ENCODE results near the gene BMP10.

The BMP10 gene

DNA sequence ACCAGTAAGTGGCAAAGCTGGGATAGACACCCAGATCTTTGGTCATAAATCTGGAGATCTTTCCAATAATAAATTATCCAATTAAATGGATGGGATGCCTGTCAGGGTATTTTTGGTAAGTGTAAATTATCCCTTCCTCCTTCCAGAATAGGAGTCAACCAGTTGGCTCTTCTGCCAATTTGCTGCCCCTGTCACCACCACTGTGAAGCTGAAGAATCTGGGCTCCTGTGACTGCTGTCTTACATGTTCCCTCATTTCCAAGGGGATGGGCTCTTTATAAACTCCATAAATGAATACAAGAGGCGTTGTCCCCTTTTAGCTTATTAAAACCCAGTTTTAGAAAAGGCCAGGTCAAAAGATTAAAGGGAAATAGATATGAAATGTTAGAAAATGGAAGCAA, 17.8 kb upstream of the BMP10 start:
- H3K36me3 ChIP-seq (ENCODE audit: insufficient read depth, low read length) = no peaks in the 10 kb centered on the region
- no peak overlapping the region for H3K4me3 ChIP-seq (ENCODE audit: low read depth in 1 of 2, low read length in 2 of 2)
- no peaks in the 10 kb centered on the region for H3K27me3 ChIP-seq (ENCODE audit: control insufficient read depth in 1 of 2, insufficient read depth in 2 of 2, low read length in 2 of 2)
- H3K4me1 ChIP-seq (ENCODE audit: insufficient read depth, low read length) = no peaks in the 10 kb centered on the region
- H3K27ac ChIP-seq (ENCODE audit: low read depth, low read length) = no peak overlapping the region
- no peaks in the 10 kb centered on the region for H3K9me3 ChIP-seq (ENCODE audit: low read length)
- no peak overlapping the region for H3K9ac ChIP-seq (ENCODE audit: low read length)

DNA sequence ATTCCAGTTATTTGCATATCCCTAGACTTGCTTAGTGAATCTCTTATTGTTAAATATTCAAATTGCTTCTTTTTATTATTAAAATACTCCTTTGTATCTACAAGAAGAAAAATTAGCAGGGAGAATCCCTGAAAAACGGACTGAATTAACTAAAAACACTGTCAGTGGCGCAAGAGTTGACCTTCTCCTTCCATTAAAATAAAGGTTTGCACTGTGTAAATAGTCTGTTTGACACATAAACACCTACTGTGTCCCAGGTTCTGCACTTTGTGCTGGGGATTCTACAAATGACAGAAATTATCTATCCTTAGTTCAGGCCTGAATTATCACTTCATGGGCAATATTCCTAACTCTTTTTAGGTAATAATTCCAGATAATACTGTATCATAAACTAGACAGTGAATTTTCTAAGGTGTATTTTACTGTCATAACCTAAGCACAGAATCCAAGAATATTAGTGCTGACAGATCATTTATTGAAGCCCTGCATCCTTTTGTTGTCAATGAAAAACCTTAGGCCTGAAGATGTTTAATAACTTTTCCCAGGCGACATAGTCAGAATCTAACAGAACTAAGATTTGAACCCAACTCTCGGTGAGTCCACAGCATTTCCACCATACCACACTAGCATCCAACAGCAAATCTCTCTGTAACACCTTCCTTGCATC, 17.0 kb upstream of the BMP10 start:
- Histone ChIP-seq H3K4me1 (ENCODE audit: insufficient read depth, low read length) (no peaks in the 10 kb centered on the region), H3K9ac (ENCODE audit: low read length) (no peak overlapping the region), H3K36me3 (ENCODE audit: insufficient read depth, low read length) (no peaks in the 10 kb centered on the region), H3K27ac (ENCODE audit: low read depth, low read length) (no peak overlapping the region), H3K9me3 (ENCODE audit: low read length) (no peaks in the 10 kb centered on the region), H3K4me3 (ENCODE audit: low read depth in 1 of 2, low read length in 2 of 2) (no peak overlapping the region), H3K27me3 (ENCODE audit: control insufficient read depth in 1 of 2, insufficient read depth in 2 of 2, low read length in 2 of 2) (no peaks in the 10 kb centered on the region)

DNA sequence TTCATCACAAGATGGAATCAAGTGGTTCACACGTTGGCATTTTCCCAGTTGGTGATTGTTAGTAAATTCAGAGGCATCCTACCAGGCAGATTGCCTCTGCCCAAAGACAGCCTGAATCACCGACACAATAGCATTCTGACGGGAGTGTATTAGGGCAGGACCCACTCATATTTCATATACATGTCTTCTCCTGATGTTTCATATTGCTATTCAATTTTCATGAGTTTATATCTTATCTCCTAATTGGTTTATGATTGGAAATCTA, 14.5 kb upstream of the BMP10 start:
- Histone ChIP-seq H3K27me3 (ENCODE audit: control insufficient read depth in 1 of 2, insufficient read depth in 2 of 2, low read length in 2 of 2) (no peaks in the 10 kb centered on the region), H3K36me3 (ENCODE audit: insufficient read depth, low read length) (no peaks in the 10 kb centered on the region), H3K9ac (ENCODE audit: low read length) (no peak overlapping the region), H3K9me3 (ENCODE audit: low read length) (no peaks in the 10 kb centered on the region), H3K27ac (ENCODE audit: low read depth, low read length) (no peak overlapping the region), H3K4me3 (ENCODE audit: low read depth in 1 of 2, low read length in 2 of 2) (no peak overlapping the region), H3K4me1 (ENCODE audit: insufficient read depth, low read length) (no peaks in the 10 kb centered on the region)

DNA sequence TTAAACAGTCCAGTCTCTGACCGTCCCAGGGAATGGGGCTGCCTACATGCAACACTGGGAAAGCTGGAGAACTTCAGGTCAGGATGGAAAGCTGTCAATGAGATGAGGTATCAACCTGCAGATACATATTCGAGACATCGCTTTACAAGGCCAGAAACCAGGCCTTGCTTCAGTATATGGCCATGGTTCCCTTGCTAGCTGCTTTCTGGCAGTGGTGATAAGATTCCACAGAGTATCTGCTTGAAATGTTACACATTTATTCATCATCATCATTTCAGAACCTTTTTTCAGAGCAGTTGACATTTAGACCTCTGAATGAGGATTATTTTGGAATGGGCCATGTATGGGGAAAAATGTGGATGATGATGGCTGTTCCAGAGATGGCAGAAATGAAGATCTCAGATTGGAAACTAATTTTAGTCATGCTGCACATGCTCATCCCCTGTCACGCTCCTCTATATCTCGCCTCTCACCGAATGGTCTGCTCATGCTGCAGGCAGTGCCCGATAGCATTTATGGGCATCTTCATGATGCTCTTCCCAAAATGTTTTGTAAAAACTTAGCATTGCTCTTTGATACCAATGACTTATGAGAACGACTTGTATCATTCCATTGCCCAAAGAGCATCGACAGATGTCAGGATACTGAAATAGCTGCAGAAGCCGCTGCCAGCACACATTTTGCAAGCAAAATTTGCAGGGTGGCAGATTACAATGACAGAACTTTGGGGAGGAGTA, 14.0 kb upstream of the BMP10 start:
- no peaks in the 10 kb centered on the region for H3K4me1 ChIP-seq (ENCODE audit: insufficient read depth, low read length)
- no peak overlapping the region for H3K27ac ChIP-seq (ENCODE audit: low read depth, low read length)
- no peaks in the 10 kb centered on the region for H3K9me3 ChIP-seq (ENCODE audit: low read length)
- no peaks in the 10 kb centered on the region for H3K27me3 ChIP-seq (ENCODE audit: control insufficient read depth in 1 of 2, insufficient read depth in 2 of 2, low read length in 2 of 2)
- no peak overlapping the region for H3K9ac ChIP-seq (ENCODE audit: low read length)
- no peaks in the 10 kb centered on the region for H3K36me3 ChIP-seq (ENCODE audit: insufficient read depth, low read length)
- H3K4me3 ChIP-seq (ENCODE audit: low read depth in 1 of 2, low read length in 2 of 2) = no peak overlapping the region

DNA sequence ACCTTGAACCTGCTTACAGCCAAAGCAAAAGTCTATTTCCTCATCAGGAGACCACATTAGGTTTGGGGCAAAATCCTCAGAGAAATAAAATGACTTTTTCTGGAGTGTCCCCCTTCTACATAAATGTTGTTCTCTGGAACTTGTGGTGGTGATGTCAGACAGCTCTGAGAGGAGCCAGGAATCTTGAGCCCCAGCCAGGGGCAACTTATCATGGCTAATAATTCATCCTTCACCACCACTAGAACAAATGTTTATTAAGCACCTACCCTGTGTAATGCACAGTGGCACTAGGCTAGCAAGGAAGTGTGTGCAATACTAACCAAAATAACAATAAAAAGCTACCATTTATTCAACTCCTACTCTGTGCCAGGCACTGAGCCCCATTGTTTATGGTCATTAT, 9.0 kb upstream of the BMP10 start:
- H3K27ac ChIP-seq (ENCODE audit: low read depth, low read length) = no peak overlapping the region
- H3K4me3 ChIP-seq (ENCODE audit: low read depth in 1 of 2, low read length in 2 of 2) = no peak overlapping the region
- H3K9ac ChIP-seq (ENCODE audit: low read length) = no peak overlapping the region
- H3K27me3 ChIP-seq (ENCODE audit: control insufficient read depth in 1 of 2, insufficient read depth in 2 of 2, low read length in 2 of 2) = no peaks in the 10 kb centered on the region
- no peaks in the 10 kb centered on the region for H3K36me3 ChIP-seq (ENCODE audit: insufficient read depth, low read length)
- no peaks in the 10 kb centered on the region for H3K4me1 ChIP-seq (ENCODE audit: insufficient read depth, low read length)
- H3K9me3 ChIP-seq (ENCODE audit: low read length) = no peaks in the 10 kb centered on the region

DNA sequence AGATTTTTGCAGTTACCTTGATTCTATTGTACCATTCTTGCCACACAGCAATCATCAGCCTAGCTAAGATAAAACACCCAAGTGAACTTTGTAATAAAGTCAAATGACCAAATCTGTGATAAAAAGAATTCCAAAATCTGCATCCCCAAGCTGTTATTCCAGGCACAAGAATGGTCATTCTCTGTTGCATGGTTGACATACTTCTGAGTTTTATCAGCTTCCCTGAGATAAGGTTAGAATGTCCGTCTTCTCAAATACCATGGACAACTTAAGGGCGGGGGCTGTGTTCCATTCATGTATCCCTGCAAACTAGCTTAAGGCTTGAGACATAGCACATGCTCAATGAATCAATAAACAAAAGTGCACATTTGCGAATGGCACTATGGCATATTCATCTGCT, 8.1 kb upstream of the BMP10 start:
- Histone ChIP-seq H3K9me3 (ENCODE audit: low read length) (no peaks in the 10 kb centered on the region), H3K27me3 (ENCODE audit: control insufficient read depth in 1 of 2, insufficient read depth in 2 of 2, low read length in 2 of 2) (no peaks in the 10 kb centered on the region), H3K27ac (ENCODE audit: low read depth, low read length) (no peak overlapping the region), H3K4me1 (ENCODE audit: insufficient read depth, low read length) (no peaks in the 10 kb centered on the region), H3K36me3 (ENCODE audit: insufficient read depth, low read length) (no peaks in the 10 kb centered on the region), H3K4me3 (ENCODE audit: low read depth in 1 of 2, low read length in 2 of 2) (no peak overlapping the region), H3K9ac (ENCODE audit: low read length) (no peak overlapping the region)

DNA sequence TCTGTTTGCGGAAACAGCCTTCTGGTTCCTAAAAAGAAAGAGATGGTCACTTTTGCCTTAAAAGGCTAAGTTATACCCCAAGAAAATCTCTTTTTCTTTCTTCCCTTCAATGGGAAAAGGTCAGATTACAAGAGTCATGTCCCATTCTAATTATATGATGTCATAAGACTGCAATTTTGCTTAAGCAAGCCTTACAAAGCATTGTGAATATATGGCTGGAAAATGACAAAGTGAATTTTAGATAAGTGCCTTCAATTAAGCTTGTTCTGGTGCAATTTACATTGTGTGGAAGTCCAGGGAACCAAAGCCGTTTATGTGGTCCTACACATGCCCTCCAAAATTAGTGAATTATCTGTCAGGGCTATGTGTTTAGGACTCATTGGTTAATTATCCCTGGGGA, 7.6 kb upstream of the BMP10 start:
- Histone ChIP-seq H3K4me3 (ENCODE audit: low read depth in 1 of 2, low read length in 2 of 2) (no peak overlapping the region), H3K36me3 (ENCODE audit: insufficient read depth, low read length) (no peaks in the 10 kb centered on the region), H3K27ac (ENCODE audit: low read depth, low read length) (no peak overlapping the region), H3K9ac (ENCODE audit: low read length) (no peak overlapping the region), H3K27me3 (ENCODE audit: control insufficient read depth in 1 of 2, insufficient read depth in 2 of 2, low read length in 2 of 2) (no peaks in the 10 kb centered on the region), H3K9me3 (ENCODE audit: low read length) (no peaks in the 10 kb centered on the region), H3K4me1 (ENCODE audit: insufficient read depth, low read length) (no peaks in the 10 kb centered on the region)

DNA sequence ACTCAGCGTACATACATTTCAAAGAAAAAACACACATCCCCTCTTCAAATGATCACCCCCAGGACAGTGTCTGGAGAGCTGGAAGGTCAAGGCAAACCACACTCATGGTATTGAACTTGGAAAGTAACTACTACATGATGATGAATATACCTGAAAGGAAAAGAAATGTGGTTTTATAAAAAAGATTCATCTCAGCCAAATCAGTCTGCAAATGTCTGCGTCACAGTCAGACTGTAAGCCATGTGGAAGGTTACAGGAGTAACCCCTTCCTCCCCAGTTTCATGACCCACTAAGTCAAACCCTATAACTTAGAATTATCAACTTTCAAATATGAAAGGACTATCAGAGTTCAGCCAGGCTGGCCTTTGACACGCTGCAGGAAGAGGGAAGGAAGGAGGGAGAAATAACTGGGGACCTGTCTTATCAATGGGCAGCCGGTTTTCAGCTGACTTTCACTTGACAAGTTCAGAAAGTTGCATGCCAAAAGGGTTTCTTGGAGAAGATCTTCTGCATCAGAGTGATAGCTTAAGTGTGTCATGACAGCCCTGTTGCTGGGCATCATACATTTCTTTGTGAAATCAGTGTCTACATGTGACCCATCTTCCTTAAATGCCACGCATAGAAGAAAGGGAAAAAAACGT, 7.0 kb upstream of the BMP10 start:
- no peak overlapping the region for H3K9ac ChIP-seq (ENCODE audit: low read length)
- no peaks in the 10 kb centered on the region for H3K4me1 ChIP-seq (ENCODE audit: insufficient read depth, low read length)
- no peaks in the 10 kb centered on the region for H3K27me3 ChIP-seq (ENCODE audit: control insufficient read depth in 1 of 2, insufficient read depth in 2 of 2, low read length in 2 of 2)
- H3K27ac ChIP-seq (ENCODE audit: low read depth, low read length) = no peak overlapping the region
- no peaks in the 10 kb centered on the region for H3K9me3 ChIP-seq (ENCODE audit: low read length)
- no peaks in the 10 kb centered on the region for H3K36me3 ChIP-seq (ENCODE audit: insufficient read depth, low read length)
- no peak overlapping the region for H3K4me3 ChIP-seq (ENCODE audit: low read depth in 1 of 2, low read length in 2 of 2)

DNA sequence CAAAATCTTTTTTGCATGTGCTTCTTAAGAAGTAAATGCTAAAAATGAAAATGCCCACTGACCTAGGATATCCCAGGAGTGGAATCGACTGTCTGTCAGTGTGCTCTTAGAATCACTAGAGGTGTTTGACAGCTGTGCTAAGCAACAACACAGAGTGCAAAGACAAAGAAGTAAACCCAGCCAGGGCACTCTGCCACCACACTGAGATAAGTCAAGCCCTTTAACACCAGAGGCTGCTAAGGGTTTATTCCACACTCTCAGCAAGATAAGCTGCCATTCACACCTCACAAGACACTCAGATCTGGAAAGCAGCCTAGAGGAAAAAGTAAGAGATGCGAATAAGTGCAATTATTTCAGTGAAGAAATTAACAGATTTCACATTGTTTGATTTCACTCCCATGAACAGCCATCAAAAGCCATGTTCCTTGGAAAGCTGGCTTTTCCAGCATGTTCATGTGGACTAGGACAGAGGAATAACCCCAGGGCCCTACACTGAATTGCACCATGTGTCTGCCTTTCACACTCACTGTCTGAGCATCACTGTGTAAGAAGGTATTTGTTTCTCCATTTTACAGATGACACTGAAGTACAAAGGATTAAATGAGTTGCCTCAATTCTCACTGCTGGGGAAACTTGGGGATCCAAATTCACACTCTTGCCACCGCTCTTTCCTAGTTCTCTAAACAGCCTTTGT, 6.0 kb upstream of the BMP10 start:
- H3K27me3 ChIP-seq (ENCODE audit: control insufficient read depth in 1 of 2, insufficient read depth in 2 of 2, low read length in 2 of 2) = no peaks in the 10 kb centered on the region
- no peak overlapping the region for H3K4me3 ChIP-seq (ENCODE audit: low read depth in 1 of 2, low read length in 2 of 2)
- H3K27ac ChIP-seq (ENCODE audit: low read depth, low read length) = no peak overlapping the region
- H3K36me3 ChIP-seq (ENCODE audit: insufficient read depth, low read length) = no peaks in the 10 kb centered on the region
- no peaks in the 10 kb centered on the region for H3K9me3 ChIP-seq (ENCODE audit: low read length)
- H3K4me1 ChIP-seq (ENCODE audit: insufficient read depth, low read length) = no peaks in the 10 kb centered on the region
- H3K9ac ChIP-seq (ENCODE audit: low read length) = no peak overlapping the region

DNA sequence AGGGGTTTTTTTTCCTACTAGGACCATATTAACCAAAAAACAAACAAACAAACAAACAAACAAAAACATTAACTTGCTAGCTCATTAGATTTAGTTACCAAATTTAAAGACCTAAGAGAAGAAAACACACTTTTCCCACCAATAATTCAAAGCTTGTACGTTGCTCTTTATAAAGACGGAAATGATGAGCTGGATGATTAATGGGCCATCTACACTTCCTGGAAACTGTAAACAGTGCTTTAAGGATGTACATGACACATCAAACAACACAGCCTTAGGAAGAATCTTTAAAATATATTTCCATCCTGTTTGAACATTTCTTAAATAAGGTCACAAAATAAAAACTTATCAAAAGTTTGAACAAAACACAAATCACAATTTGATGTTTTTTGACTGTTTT, 982 bp downstream of the BMP10 start:
- Histone ChIP-seq H3K4me3 (ENCODE audit: low read depth in 1 of 2, low read length in 2 of 2) (no peak overlapping the region), H3K4me1 (ENCODE audit: insufficient read depth, low read length) (no peaks in the 10 kb centered on the region), H3K9ac (ENCODE audit: low read length) (no peak overlapping the region), H3K36me3 (ENCODE audit: insufficient read depth, low read length) (no peaks in the 10 kb centered on the region), H3K27ac (ENCODE audit: low read depth, low read length) (no peak overlapping the region), H3K9me3 (ENCODE audit: low read length) (no peaks in the 10 kb centered on the region), H3K27me3 (ENCODE audit: control insufficient read depth in 1 of 2, insufficient read depth in 2 of 2, low read length in 2 of 2) (no peaks in the 10 kb centered on the region)

DNA sequence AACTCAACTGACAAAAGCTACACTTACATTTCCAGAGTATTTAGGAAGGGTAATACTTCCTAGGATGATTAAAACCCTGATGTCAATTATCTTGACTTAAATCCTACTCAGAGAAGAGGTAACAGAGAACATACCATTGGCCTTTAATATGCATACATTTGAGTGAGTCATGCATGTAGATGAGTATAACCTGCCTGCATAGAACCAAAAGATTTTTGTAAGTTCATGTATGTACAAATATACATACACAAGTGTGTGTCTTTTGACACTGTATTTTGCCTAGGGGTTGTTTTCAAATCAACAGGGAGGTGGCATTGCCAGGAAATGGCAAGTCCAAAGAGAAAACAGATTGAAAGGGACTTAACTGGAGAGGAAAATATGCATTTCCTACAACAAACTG, 6.1 kb downstream of the BMP10 start:
- H3K27ac ChIP-seq (ENCODE audit: low read depth, low read length) = no peak overlapping the region
- H3K27me3 ChIP-seq (ENCODE audit: control insufficient read depth in 1 of 2, insufficient read depth in 2 of 2, low read length in 2 of 2) = no peaks in the 10 kb centered on the region
- peaks cover 4% of the 10 kb centered on the region for H3K4me1 ChIP-seq (ENCODE audit: insufficient read depth, low read length)
- no peaks in the 10 kb centered on the region for H3K36me3 ChIP-seq (ENCODE audit: insufficient read depth, low read length)
- no peak overlapping the region for H3K4me3 ChIP-seq (ENCODE audit: low read depth in 1 of 2, low read length in 2 of 2)
- H3K9ac ChIP-seq (ENCODE audit: low read length) = no peak overlapping the region
- no peaks in the 10 kb centered on the region for H3K9me3 ChIP-seq (ENCODE audit: low read length)
